ENCODE results near the gene HAGHL.
"Not testable (repeated sequence)": the region's sequence is repeated elsewhere in the genome, so short reads cannot be mapped to it uniquely, and the experiment has no call there.

HAGHL gene

GRCh38 chr16:774086-775001 lies 47.4 kb downstream of the HAGHL start:
- DNase-seq (ENCODE audit: low read depth): no peak

DNA sequence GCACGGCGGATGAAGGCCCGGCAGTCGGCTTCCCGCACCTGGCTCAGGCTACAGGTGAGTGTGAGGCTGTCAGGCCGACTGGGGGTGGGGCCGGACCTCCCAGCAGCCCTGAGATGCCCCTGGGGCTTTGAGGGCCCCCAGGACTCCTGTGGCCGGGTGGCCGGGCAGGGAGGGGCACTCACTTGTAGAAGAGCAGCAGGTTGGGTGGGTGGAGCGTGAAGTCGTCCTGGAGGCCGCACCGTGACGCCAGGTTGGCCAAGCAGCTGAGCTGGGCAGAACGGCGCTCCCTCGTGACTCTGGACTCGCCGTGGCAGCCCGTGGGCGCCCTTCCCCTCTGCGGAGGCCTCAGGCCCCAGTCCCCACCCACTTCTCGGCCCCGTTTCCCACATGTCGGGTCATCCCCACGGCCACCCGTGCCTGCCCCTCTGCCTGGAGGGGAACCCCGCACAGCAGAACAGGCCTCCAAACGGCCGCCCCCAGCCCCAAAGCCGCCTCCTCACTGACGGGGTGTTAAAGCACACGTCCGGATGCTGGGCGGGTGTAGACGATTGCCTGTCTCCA lies 48.4 kb downstream of the HAGHL start:
- DNase-seq (ENCODE audit: low read depth): no peak

DNA sequence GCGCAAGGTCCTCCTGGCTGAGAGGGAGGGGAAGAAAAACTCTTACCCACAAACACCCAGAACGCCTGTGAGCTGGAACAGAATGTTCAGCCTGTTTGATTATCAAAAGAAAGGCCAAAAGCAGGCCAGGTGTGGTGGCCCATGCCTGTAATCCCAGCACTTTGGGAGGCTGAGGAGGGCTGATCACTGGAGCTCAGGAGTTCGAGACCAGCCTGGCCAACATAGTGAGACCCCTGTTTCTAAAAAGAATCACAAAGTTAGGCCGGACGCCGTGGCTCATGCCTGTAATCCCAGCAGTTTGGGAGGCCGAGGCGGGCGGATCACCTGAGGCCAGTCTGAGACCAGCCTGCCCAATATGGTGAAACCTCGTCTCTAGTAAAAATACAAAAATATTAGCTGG lies 49.4 kb downstream of the HAGHL start:
- DNase-seq (ENCODE audit: low read depth): not testable (repeated sequence)

- DNase-seq (ENCODE audit: low read depth): no peak
Observed at GRCh38 chr16:776824-777223, 49.9 kb downstream of the HAGHL start.

- DNase-seq (ENCODE audit: low read depth): peak; percentile 27
Observed at GRCh38 chr16:777826-778225, 50.9 kb downstream of the HAGHL start.

DNA sequence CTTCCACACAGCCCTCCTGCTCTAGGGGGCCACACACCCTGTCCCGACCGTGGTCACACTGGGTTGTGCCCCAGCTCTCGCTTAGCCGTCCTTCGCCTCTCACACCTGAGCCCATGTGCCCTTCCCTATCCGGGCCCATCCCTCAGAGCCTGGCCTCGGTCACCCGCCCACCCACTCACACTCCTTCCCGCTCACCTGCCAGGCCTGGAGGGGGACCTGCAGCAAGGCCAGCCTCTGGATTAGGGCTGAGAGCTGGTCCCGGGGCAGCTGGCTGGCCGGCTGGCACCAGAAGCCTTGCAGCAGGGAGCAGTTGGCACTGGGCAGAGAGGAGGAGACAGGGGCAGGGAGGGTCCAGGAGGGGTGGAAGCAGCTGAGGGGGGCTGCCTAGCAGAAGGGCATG lies 51.5 kb downstream of the HAGHL start:
- DNase-seq (ENCODE audit: low read depth): no peak

- no peak for DNase-seq (ENCODE audit: low read depth)
Observed at GRCh38 chr16:778909-779527, 52.1 kb downstream of the HAGHL start.
